GM18861 (cell line): ENCODE results near the gene GPR161.
"Not testable (repeated sequence)": the region's sequence is repeated elsewhere in the genome, so short reads cannot be mapped to it uniquely, and the experiment has no call there.

Source experiments
- ATAC-seq: cut with Tn5 transposase; IDR thresholded peaks from one replicate; pipeline ENCODE4 v1.9.1; 2021; ENCODE audit not compliant: unreplicated experiment

GPR161 gene

GRCh38 chr1:168136709-168137514 lies at the start of gene GPR161:
Gene GPR161, minus strand, starts transcription at chr1:168136930. Its CDS starts 32,080 bp downstream, at chr1:168104850.
- ATAC-seq: no peak

- not testable (repeated sequence) for ATAC-seq
These were observed 44.5 kb upstream of the GPR161 start for GRCh38 chr1:168181063-168181720.

GRCh38 chr1:168180148-168180524 lies 43.4 kb upstream of the GPR161 start:
- ATAC-seq: no peak

GRCh38 chr1:168179438-168180147 lies 42.9 kb upstream of the GPR161 start:
- ATAC-seq: no peak

- ATAC-seq: peak; percentile 76
These were observed 42.1 kb upstream of the GPR161 start, which contains the start of gene TIPRL for GRCh38 chr1:168178638-168179437. Gene TIPRL, plus strand, starts transcription at chr1:168178962. Its CDS starts 116 bp downstream, at chr1:168179078.

- ATAC-seq: no peak
These were observed 41.5 kb upstream of the GPR161 start for GRCh38 chr1:168178227-168178637.

GRCh38 chr1:168172250-168172915 lies 35.7 kb upstream of the GPR161 start:
- ATAC-seq: no peak

GRCh38 chr1:168170564-168171508 lies 34.1 kb upstream of the GPR161 start:
- no peak for ATAC-seq

- ATAC-seq: no peak
These were observed 31.1 kb upstream of the GPR161 start for GRCh38 chr1:168167806-168168205.

- ATAC-seq: no peak
These were observed 28.0 kb upstream of the GPR161 start for GRCh38 chr1:168164771-168165170.

- no peak for ATAC-seq
These were observed 26.9 kb upstream of the GPR161 start for GRCh38 chr1:168163670-168164069.

- no peak for ATAC-seq
These were observed 24.7 kb upstream of the GPR161 start for GRCh38 chr1:168161459-168161858.

- ATAC-seq: no peak
These were observed 23.2 kb upstream of the GPR161 start for GRCh38 chr1:168159979-168160378.

GRCh38 chr1:168159251-168159650 lies 22.5 kb upstream of the GPR161 start:
- no peak for ATAC-seq

- no peak for ATAC-seq
These were observed 20.9 kb upstream of the GPR161 start for GRCh38 chr1:168157638-168158037.

- no peak for ATAC-seq
These were observed 19.2 kb upstream of the GPR161 start for GRCh38 chr1:168155910-168156309.

GRCh38 chr1:168154707-168155106 lies 18.0 kb upstream of the GPR161 start:
- ATAC-seq: not testable (repeated sequence)

- no peak for ATAC-seq
These were observed 15.2 kb upstream of the GPR161 start for GRCh38 chr1:168151935-168152334.

- no peak for ATAC-seq
These were observed 13.6 kb upstream of the GPR161 start for GRCh38 chr1:168150283-168150682.
